Neuronal stem cell (in vitro differentiated cells): ENCODE data around the gene EIF3J.

Experiments used
- DNase-seq: peaks from one replicate; pipeline ENCODE4 v3.0.0-alpha.2; 2013; ENCODE audit warnings: low spot score
- H2AFZ ChIP-seq: one replicate; pipeline ENCODE4 v1.6.1; 2013; ENCODE audit warnings: mild to moderate bottlenecking, low read length, inconsistent platforms
- H2AK5ac ChIP-seq: 2 replicates; pipeline ENCODE4 v1.6.1; 2013; ENCODE audit warnings: low read depth, mild to moderate bottlenecking, inconsistent platforms, low read length, moderate library complexity, mixed read lengths
- H2BK120ac ChIP-seq: 2 replicates; pipeline ENCODE4 v1.6.1; 2013; ENCODE audit warnings: low read depth, mild to moderate bottlenecking, inconsistent platforms, low read length, moderate library complexity, mixed read lengths
- H2BK12ac ChIP-seq: one replicate; pipeline ENCODE4 v1.6.1; 2013; ENCODE audit warnings: low read length, inconsistent platforms
- H2BK15ac ChIP-seq: 2 replicates; pipeline ENCODE4 v1.6.1; 2013; ENCODE audit warnings: mild to moderate bottlenecking, low read length, inconsistent platforms, mixed read lengths
- H2BK5ac ChIP-seq: one replicate; pipeline ENCODE4 v1.6.1; 2013; ENCODE audit warnings: inconsistent platforms, mild to moderate bottlenecking, low read length, moderate library complexity
- H3K14ac ChIP-seq: one replicate; pipeline ENCODE4 v1.6.1; 2013; ENCODE audit warnings: low read length, inconsistent platforms
- H3K18ac ChIP-seq: 2 replicates; pipeline ENCODE4 v1.6.1; 2013; ENCODE audit warnings: low read length, inconsistent platforms
- H3K23ac ChIP-seq: 2 replicates; pipeline ENCODE4 v1.6.1; 2013; ENCODE audit warnings: low read depth, mild to moderate bottlenecking, mixed read lengths, low read length, inconsistent platforms; ENCODE audit not compliant: poor library complexity
- H3K27ac ChIP-seq: replicated peaks from 3 replicates; pipeline ENCODE4 v1.5.1; 2013; ENCODE audit warnings: low read length, inconsistent platforms
- H3K27me3 ChIP-seq, 3 experiments: 2 replicates each; pipeline ENCODE4 v1.6.1; 2013; ENCODE audit warnings: low read length in 3 of 3, mild to moderate bottlenecking in 2 of 3, inconsistent platforms in 1 of 3, low read depth in 1 of 3, mixed read lengths in 1 of 3, moderate library complexity in 1 of 3; ENCODE audit not compliant: control insufficient read depth in 3 of 3, insufficient read depth in 3 of 3
- H3K36me3 ChIP-seq, 2 donors: replicated peaks in 1 of 2; 2 replicates each; pipeline ENCODE4 v1.6.1; 2013; ENCODE audit warnings: low read length in 2 of 2; ENCODE audit not compliant: control insufficient read depth in 2 of 2, insufficient read depth in 2 of 2
- H3K4ac ChIP-seq: 2 replicates; pipeline ENCODE4 v1.6.1; 2013; ENCODE audit warnings: inconsistent platforms, mild to moderate bottlenecking, low read length, moderate library complexity
- H3K4me1 ChIP-seq, 2 donors: 1 replicate in 1 of 2; 2 replicates in 1 of 2; pipeline ENCODE4 v1.6.1; 2013; ENCODE audit warnings: low read length in 2 of 2, low read depth in 1 of 2; ENCODE audit not compliant: control insufficient read depth in 2 of 2, insufficient read depth in 1 of 2
- H3K4me2 ChIP-seq: one replicate; pipeline ENCODE4 v1.6.1; 2013; ENCODE audit warnings: mild to moderate bottlenecking, low read length, inconsistent platforms; ENCODE audit not compliant: insufficient read depth, poor library complexity, severe bottlenecking
- H3K4me3 ChIP-seq, 2 donors: 2 replicates each; pipeline ENCODE4 v1.5.1; 2013; ENCODE audit warnings: low read length in 2 of 2, mild to moderate bottlenecking in 2 of 2, inconsistent platforms in 1 of 2, moderate library complexity in 1 of 2
- H3K79me1 ChIP-seq: one replicate; pipeline ENCODE4 v1.6.1; 2013; ENCODE audit warnings: low read depth, mild to moderate bottlenecking, inconsistent platforms, low read length, moderate library complexity
- H3K9ac ChIP-seq: one replicate; pipeline ENCODE4 v1.6.1; 2013; ENCODE audit warnings: mild to moderate bottlenecking, low read depth, low read length, inconsistent platforms; ENCODE audit not compliant: poor library complexity
- H3K9me3 ChIP-seq, 2 donors: replicated peaks in 1 of 2; 2 replicates each; pipeline versions ENCODE3 to v1.6.1; 2013; ENCODE audit warnings: low read length in 2 of 2, mild to moderate bottlenecking in 2 of 2, inconsistent platforms in 1 of 2, low read depth in 1 of 2, mixed read lengths in 1 of 2, moderate library complexity in 1 of 2; ENCODE audit not compliant: control insufficient read depth in 2 of 2, insufficient read depth in 1 of 2
- H4K8ac ChIP-seq: one replicate; pipeline ENCODE4 v1.6.1; 2013; ENCODE audit warnings: low read depth, mild to moderate bottlenecking, inconsistent platforms, low read length, moderate library complexity
- H4K91ac ChIP-seq: one replicate; pipeline ENCODE4 v1.6.1; 2013; ENCODE audit warnings: low read length, low read depth, mild to moderate bottlenecking, inconsistent platforms; ENCODE audit not compliant: poor library complexity
- WGBS, 2 donors: extraction: QIAGEN DNeasy Blood & Tissue Kit; methylation state at CpG; one replicate each; pipeline ENCODE4 v1.1.7; 2013; ENCODE audit warnings: missing lambda C conversion rate in 2 of 2, mixed read lengths in 1 of 2; ENCODE audit not compliant: insufficient read length in 2 of 2, insufficient replicate concordance in 1 of 2; ENCODE audit errors: extremely low coverage in 2 of 2; 5-methylcytosine and 5-hydroxymethylcytosine counted together

Gene EIF3J

GRCh38 chr15:44569316-44569715 lies 32.4 kb downstream of the EIF3J start:
- Histone ChIP-seq H3K4ac (no peak overlapping the region), H3K27me3 (no peaks in the 10 kb centered on the region), H3K27ac (no peak overlapping the region), H2BK12ac (no peak overlapping the region), H2AK5ac (no peak overlapping the region), H3K79me1 (peaks cover 2% of the 10 kb centered on the region), H4K8ac (no peak overlapping the region), H3K4me3 (no peak overlapping the region), H3K36me3 (peaks cover 34 to 88% of the 10 kb centered on the region in 2 donors), H3K4me2 (no peak overlapping the region), H2BK120ac (no peak overlapping the region), H3K4me1 (no peaks in the 10 kb centered on the region), H3K9ac (no peak overlapping the region), H2BK5ac (no peak overlapping the region), H2AFZ (no peak overlapping the region), H3K23ac (no peak overlapping the region), H4K91ac (no peak overlapping the region), H3K9me3 (peaks cover 17 to 22% of the 10 kb centered on the region in 2 donors), H3K18ac (no peak overlapping the region), H3K14ac (no peak overlapping the region), H2BK15ac (no peak overlapping the region)
- no peak for DNase-seq
- WGBS, 2 donors = no CpG with 5 or more reads among the region's 4 CpGs

- peak overlapping the region; percentile 25 for H3K18ac ChIP-seq
- H3K23ac ChIP-seq = no peak overlapping the region
- H3K27ac ChIP-seq = no peak overlapping the region
- H2BK12ac ChIP-seq = no peak overlapping the region
- peaks cover 29 to 88% of the 10 kb centered on the region in 2 donors for H3K36me3 ChIP-seq
- WGBS, 2 donors = no CpG with 5 or more reads among the region's 4 CpGs
- H3K9ac ChIP-seq = no peak overlapping the region
- H2AFZ ChIP-seq = no peak overlapping the region
- H3K79me1 ChIP-seq = peaks cover 2% of the 10 kb centered on the region
- H3K9me3 ChIP-seq = peaks cover 10 to 11% of the 10 kb centered on the region in 2 donors
- H3K4me2 ChIP-seq = no peak overlapping the region
- DNase-seq = no peak
- no peak overlapping the region for H4K8ac ChIP-seq
- H3K4ac ChIP-seq = no peak overlapping the region
- H2BK15ac ChIP-seq = no peak overlapping the region
- no peak overlapping the region for H2BK5ac ChIP-seq
- no peak overlapping the region for H4K91ac ChIP-seq
- no peak overlapping the region for H3K14ac ChIP-seq
- H2BK120ac ChIP-seq = no peak overlapping the region
- H3K27me3 ChIP-seq = no peaks in the 10 kb centered on the region
- no peak overlapping the region for H2AK5ac ChIP-seq
- H3K4me1 ChIP-seq = no peaks in the 10 kb centered on the region
- H3K4me3 ChIP-seq = no peak overlapping the region
Observed at GRCh38 chr15:44570361-44570760, 33.4 kb downstream of the EIF3J start.

GRCh38 chr15:44573386-44573785 lies 36.4 kb downstream of the EIF3J start:
- Histone ChIP-seq H2BK5ac (no peak overlapping the region), H3K27ac (no peak overlapping the region), H3K4me1 (no peaks in the 10 kb centered on the region), H3K9ac (peak overlapping the region; percentile 21), H3K18ac (no peak overlapping the region), H3K4me3 (no peak overlapping the region), H2BK120ac (no peak overlapping the region), H2AFZ (no peak overlapping the region), H2AK5ac (no peak overlapping the region), H4K91ac (no peak overlapping the region), H3K9me3 (no peaks in the 10 kb centered on the region), H3K4ac (no peak overlapping the region), H3K14ac (no peak overlapping the region), H3K4me2 (no peak overlapping the region), H3K36me3 (peaks cover 15 to 63% of the 10 kb centered on the region in 2 donors), H3K27me3 (no peaks in the 10 kb centered on the region), H4K8ac (no peak overlapping the region), H3K79me1 (peaks cover 2% of the 10 kb centered on the region), H3K23ac (no peak overlapping the region), H2BK15ac (no peak overlapping the region), H2BK12ac (no peak overlapping the region)
- no peak for DNase-seq
- WGBS, 2 donors = no CpG with 5 or more reads among the region's 6 CpGs

- Histone ChIP-seq H2BK120ac (no peak overlapping the region), H3K4ac (no peak overlapping the region), H2BK15ac (no peak overlapping the region), H3K4me2 (no peak overlapping the region), H2BK5ac (no peak overlapping the region), H2BK12ac (no peak overlapping the region), H3K79me1 (peaks cover 2% of the 10 kb centered on the region), H3K27ac (no peak overlapping the region), H4K91ac (no peak overlapping the region), H3K9ac (no peak overlapping the region), H3K23ac (no peak overlapping the region), H3K4me1 (no peaks in the 10 kb centered on the region), H3K36me3 (peaks cover 13 to 55% of the 10 kb centered on the region in 2 donors), H3K14ac (no peak overlapping the region), H3K9me3 (no peaks in the 10 kb centered on the region), H3K18ac (no peak overlapping the region), H2AK5ac (no peak overlapping the region), H2AFZ (no peak overlapping the region), H3K27me3 (no peaks in the 10 kb centered on the region), H3K4me3 (no peak overlapping the region), H4K8ac (no peak overlapping the region)
- WGBS, 2 donors = no CpG with 5 or more reads among the region's 1 CpG
- no peak for DNase-seq
Observed at GRCh38 chr15:44574734-44575133, 37.8 kb downstream of the EIF3J start.
